ENCODE measurements around the gene CAP1. TPM values are rescaled to one million over a fixed set of nuclear protein-coding genes. Genes with fewer than 3 reads are reported as not detected.

Gene CAP1
- total and polyA plus RNA-seq, 9 of the 15 experiments (the other 6 are each of a cell fraction or from before 2014, with no cell fraction given): 230 to 658 (median 281) TPM

DNA sequence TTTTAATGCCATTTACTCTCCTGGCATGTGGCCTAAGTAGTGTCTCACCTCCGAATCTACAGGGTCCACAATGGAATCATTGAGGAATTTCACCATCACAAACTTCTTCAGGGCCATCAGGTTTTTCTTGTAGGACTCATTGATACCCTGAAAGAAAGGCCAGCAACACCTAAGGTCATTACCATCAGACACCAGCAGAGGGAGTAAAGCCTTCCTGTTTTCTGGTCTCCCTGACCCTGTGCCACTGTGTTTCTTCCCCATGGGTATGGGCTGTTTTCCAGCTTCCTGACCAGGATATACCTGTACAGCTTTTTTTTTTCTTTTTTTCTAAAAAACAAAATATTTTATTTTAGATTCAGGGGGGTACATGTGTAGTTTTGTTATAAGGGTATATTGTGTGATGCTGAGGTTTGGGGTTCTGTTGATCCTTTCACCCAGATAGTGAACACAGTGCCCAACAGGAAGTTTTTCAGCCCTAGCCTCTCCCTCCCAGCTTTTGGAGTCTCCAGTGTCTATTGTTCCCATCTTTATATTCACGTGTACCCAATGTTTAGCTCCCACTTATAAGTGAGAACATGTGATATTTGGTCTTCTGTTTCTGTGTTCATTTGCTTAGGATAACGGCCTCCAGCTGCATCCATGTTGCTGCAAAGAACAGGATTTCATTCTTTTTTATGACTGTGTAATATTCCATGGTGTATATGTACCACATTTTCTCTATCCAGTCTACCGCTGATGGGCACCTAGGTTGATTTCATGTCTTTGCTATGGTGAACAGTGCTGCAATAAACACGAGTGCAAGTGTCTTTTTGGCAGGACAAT is 38.2 kb downstream of the CAP1 start:
- H4K20me1 ChIP-seq (replicated peaks; ENCODE audit: control insufficient read depth, insufficient read depth, low read length): no peaks in the 10 kb centered on the region
- H3K9me3 ChIP-seq (replicated peaks; ENCODE audit: control insufficient read depth, insufficient read depth, low read depth, low read length): no peaks in the 10 kb centered on the region
- H3K4me2 ChIP-seq (ENCODE audit: insufficient read depth, low read length): no peak overlapping the region
- in situ Hi-C loops (cut with MboI) (no loop called here), intact Hi-C loops (cut with micrococcal nuclease) (loop anchor here (2.0 kb wide), 1 partner anchor 260 kb away; no protein-coding TSS in a partner anchor)
- peaks cover 67% of the 10 kb centered on the region for H3K36me3 ChIP-seq (ENCODE audit: control insufficient read depth, insufficient read depth, low read length)
- H3K79me2 ChIP-seq (ENCODE audit: control insufficient read depth, insufficient read depth, low read length): no peaks in the 10 kb centered on the region
- DNase-seq (ENCODE audit: extremely low read depth in 1 of 4, low spot score in 3 of 4): peak; percentile 69 to 81 (median 72)
- H2AFZ ChIP-seq (ENCODE audit: low read depth, low read length): no peak overlapping the region
- no peaks in the 10 kb centered on the region for H3K9me1 ChIP-seq (ENCODE audit: control insufficient read depth, insufficient read depth, low read length)
- WGBS (ENCODE audit: insufficient coverage, low coverage, missing lambda C conversion rate): 67% methylated on average over 5 of the region's 5 CpGs
- H3K4me3 ChIP-seq: no peak overlapping the region
- POLR2A ChIA-PET: interaction anchor here (0.7 to 1.5 kb wide), 2 partner anchors 13 to 1120 kb away, joined by 3 read pairs; no protein-coding TSS in a partner anchor
- peaks cover 0 to 13% of the 10 kb centered on the region in 2 experiments; a peak in 3 of 5 replicates for H3K4me1 ChIP-seq (replicated peaks in 1 of 2; ENCODE audit: control insufficient read depth in 2 of 2, insufficient read depth in 2 of 2, low read length in 2 of 2)
- H3K9ac ChIP-seq (ENCODE audit: insufficient read depth in 1 of 2, low read depth in 2 of 2, low read length in 2 of 2): no peak overlapping the region
- BruUV-seq (replicated peaks): no TSS peak
- CTCF ChIA-PET (ENCODE audit: low intra/inter-chr PET ratio): interaction anchor here (0.6 to 1.4 kb wide), 4 partner anchors 226 to 770 kb away, joined by 3 to 9 read pairs (median 3); no protein-coding TSS in a partner anchor
- H3K27ac ChIP-seq (ENCODE audit: extremely low read depth, low read depth, low read length): no peak overlapping the region
- FAIRE-seq: peak; percentile 96
- ATAC-seq: peak; percentile 91
- H3K27me3 ChIP-seq (ENCODE audit: control insufficient read depth in 2 of 2, insufficient read depth in 2 of 2, low read length in 2 of 2): no peaks in the 10 kb centered on the region
- no peak for TF ChIP-seq PRMT5 (CRISPR knock-in tag; IDR thresholded peaks at IDR 0.05)
- TF ChIP-seq SPI1 (IDR thresholded peaks at IDR 0.05; ENCODE audit: borderline replicate concordance, low read depth, low read length): peak; percentile 90
- TF ChIP-seq CTCF (IDR thresholded peaks at IDR 0.05 in 2 of 3, conservative IDR thresholded peaks at IDR 0.05 in 1 of 3; ENCODE audit: insufficient read depth in 2 of 3, low read depth in 1 of 3, low read length in 3 of 3): peak; percentile 80 to 82 (median 80)
- TF ChIP-seq MCM2 (IDR thresholded peaks at IDR 0.05; ENCODE audit: low read depth): no peak
- TF ChIP-seq, protein P1, sequence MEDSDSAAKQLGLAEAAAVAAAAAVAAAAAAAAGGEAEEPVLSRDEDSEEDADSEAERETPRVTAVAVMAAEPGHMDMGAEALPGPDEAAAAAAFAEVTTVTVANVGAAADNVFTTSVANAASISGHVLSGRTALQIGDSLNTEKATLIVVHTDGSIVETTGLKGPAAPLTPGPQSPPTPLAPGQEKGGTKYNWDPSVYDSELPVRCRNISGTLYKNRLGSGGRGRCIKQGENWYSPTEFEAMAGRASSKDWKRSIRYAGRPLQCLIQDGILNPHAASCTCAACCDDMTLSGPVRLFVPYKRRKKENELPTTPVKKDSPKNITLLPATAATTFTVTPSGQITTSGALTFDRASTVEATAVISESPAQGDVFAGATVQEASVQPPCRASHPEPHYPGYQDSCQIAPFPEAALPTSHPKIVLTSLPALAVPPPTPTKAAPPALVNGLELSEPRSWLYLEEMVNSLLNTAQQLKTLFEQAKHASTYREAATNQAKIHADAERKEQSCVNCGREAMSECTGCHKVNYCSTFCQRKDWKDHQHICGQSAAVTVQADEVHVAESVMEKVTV (CRISPR knock-in tag; IDR thresholded peaks at IDR 0.05): peak; percentile 52
- no peak for TF ChIP-seq ZNF23 (CRISPR knock-in tag; IDR thresholded peaks at IDR 0.05)
- peak; percentile 48; the same call in 1 of the 2 replicates for TF ChIP-seq REST (IDR thresholded peaks at IDR 0.05; ENCODE audit: borderline replicate concordance)
- no peak for TF ChIP-seq REST (CRISPR knock-in tag; IDR thresholded peaks at IDR 0.05; ENCODE audit: low read depth)
